ENCODE data around the gene ABHD11.

DNA sequence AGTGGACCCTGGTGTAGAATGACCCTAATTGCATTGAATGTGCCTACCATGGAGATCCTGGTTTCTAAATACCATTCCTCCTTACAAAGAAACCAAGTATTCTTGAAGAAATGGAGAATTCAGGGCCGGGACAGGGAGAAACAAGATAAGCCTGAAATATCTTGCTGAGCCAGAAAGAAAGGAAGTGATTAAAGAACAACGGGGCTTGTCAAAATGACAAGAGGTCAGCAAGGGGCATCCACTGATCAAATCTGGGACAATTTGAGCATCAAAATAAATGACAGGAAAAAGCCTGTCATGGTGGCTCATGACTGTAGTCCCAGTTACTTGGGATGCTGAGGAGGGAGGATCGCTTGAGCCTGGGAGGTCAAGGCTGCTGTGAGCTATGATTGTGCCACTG lies 8.1 kb downstream of the ABHD11 start:
- no peak for TF ChIP-seq EZH2 (IDR thresholded peaks at IDR 0.05; ENCODE audit: insufficient read depth, poor library complexity, severe bottlenecking)
- TF ChIP-seq EZH2phosphoT487 (IDR thresholded peaks at IDR 0.05; ENCODE audit: insufficient read depth, low read depth), result no peak
